GM18520 (cell line): ENCODE results near the gene RGS6.

Experiments used
- ATAC-seq: cut with Tn5 transposase; IDR thresholded peaks from one replicate; pipeline ENCODE4 v1.9.1; 2021; ENCODE audit not compliant: unreplicated experiment

RGS6 gene

DNA sequence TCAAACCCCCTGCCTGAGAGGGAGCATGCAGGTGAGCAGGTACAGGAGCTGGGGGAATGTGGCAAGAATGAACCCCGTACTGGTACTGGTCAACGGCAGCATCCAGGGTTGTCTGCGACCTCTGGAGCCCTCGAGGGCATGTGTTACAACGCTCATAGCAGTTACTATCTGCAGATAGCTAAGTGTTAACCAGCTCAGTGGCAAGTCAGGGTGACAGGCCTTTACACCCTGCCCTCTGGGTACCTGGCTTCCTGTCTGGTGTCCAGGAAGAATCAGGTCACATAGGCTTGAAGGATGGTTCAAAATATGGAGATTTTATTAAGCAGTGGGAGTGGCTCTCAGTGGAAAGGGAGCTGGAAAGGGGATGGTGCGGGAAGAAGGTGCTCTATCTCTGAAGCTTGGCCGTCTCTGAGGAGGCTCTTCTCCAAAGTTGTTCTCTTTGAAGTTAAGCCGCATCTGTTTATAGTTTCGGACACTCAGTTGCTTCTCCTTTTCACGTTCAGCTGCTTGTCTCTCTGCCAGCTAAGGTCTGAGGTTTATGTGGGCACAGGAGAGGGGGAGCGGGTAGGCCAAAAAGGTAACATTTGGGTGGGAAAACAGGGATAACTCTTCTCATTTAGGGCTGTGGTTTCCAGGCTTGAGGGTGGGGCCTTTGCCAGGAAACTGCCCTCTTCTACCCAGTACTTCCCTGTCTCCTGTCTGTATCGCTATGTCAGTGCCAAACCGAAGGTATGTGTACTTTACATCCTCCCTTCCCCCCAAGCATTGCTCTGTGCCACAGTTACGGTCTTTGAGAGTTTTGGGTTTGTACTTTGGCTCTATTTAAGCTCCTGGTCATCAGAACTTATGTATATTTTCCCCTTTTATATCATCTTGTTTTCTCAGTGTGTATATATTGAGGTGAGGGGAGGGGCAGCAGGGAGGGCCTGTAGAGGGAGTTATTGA lies 305.8 kb downstream of the RGS6 start:
- ATAC-seq: no peak

GRCh38 chr14:72243309-72244293 lies 311.4 kb downstream of the RGS6 start:
- ATAC-seq: no peak

- ATAC-seq: no peak
Observed at GRCh38 chr14:72247896-72248465, 315.8 kb downstream of the RGS6 start.

GRCh38 chr14:72253503-72253902 lies 321.3 kb downstream of the RGS6 start:
- no peak for ATAC-seq

DNA sequence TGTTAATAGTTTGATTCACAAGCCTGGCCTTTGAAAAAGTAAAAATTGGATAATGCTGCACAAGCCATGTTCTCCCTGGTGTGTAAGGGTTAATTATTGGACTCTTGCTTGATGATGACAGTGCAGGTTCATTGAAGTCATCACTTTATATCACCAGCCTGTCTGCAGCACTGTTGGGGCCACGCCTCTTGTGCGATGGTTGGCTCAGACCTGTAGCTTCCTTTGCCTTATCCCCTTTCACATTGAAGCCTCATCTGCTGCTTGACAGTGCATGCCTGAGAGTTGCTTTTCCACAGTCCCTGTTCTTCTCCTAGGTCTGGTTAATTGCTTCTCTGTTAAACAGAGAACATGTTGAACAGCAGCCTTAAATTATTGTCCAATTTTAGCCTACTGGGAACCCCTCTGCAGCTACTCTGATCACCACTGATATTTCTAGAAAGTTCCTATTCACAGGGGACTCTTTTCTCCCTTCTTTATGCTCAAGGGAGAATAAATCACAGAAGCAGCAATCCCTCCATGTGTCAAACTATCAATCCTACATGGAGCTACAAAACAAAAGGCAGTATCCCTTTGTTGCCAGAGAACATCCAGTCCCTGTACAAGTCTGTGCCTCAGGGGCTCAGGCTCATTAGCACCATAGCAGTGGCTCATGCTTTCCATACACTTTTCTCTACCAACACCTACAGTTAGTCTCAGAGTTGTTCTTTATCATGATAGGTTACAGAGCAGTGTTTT lies 322.1 kb downstream of the RGS6 start:
- no peak for ATAC-seq

GRCh38 chr14:72254937-72255472 lies 322.8 kb downstream of the RGS6 start:
- ATAC-seq: no peak

- no peak for ATAC-seq
Observed at GRCh38 chr14:72256055-72256454, 323.8 kb downstream of the RGS6 start.

DNA sequence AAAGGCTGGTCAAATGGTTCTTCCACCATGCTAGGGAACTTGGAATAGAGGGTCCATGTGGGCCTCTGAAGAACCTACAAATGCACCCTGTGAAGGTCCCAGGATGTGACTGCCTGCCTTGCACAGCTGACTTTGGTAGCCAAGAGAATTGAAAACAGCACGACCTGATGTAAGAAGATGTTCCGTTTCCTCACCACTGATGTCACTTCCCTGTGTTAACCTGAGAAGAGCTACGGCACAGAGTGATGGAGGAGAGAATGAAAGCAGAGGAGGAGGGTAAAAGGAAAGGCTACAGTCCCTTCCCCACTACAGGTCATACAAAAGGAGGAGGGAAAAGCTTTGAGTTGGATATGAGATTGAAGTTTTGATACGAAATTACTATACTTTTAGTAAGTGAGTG lies 328.8 kb downstream of the RGS6 start:
- no peak for ATAC-seq

DNA sequence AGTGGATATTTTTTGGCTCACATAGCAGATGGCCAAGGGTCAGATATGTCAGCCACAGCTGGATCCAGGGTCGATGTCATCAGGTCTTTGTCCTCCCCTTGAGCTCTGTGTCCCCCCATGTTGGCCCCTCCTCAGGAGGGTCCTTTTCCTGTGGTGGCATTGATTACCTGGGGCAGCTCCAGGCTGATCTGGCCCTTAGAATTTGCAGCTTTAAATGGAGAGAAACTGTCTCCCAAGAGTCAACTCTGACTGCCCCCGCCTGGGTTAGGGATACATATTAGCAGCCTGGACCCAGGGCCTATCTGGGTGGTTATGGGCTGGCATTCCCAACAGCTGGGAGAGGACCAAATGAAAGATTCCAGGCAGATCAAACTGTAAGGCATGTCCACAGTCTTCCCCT lies 330.5 kb downstream of the RGS6 start:
- ATAC-seq: no peak

DNA sequence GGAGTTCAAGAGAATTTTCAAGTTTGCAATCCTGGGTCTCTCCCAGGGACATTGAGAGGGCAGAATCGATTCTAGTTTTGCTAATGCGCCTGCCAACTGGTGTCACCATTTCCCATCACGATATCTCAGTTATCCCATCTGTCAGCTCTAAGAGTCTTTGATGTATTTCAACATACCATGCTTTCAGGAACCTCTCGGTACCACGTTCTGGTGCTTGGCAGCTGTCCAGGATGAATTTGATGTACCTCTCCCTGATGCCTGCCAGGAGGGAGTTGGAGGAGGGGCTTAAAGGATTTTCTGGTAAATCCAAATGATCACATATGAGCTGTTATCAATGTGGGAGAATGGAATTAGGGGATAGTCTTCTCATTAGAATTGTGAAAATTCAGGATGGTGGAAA lies 332.5 kb downstream of the RGS6 start:
- ATAC-seq: no peak

- ATAC-seq: no peak
Observed at GRCh38 chr14:72270147-72270727, 338.0 kb downstream of the RGS6 start.

DNA sequence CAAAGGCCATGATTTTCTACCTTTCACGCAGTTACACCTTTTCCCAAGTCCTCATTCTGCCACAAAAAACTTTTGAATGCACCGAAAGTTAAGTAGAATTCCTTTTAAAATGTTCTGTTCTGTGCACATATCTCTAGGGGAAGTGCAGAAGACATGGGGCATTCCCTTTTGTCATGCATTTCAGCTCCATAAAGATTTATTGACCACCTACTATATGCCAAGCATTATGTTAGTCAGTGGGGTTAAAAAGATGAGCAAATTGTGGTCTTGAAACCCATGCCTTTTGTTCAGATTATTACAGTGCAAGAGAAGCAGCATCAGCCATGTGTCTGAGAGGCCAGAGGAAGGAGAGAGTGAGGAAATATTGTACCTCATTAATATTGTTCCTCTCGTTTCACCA lies 338.5 kb downstream of the RGS6 start:
- no peak for ATAC-seq

- no peak for ATAC-seq
Observed at GRCh38 chr14:72275242-72275641, 343.0 kb downstream of the RGS6 start.

- no peak for ATAC-seq
Observed at GRCh38 chr14:72278316-72278715, 346.1 kb downstream of the RGS6 start.

DNA sequence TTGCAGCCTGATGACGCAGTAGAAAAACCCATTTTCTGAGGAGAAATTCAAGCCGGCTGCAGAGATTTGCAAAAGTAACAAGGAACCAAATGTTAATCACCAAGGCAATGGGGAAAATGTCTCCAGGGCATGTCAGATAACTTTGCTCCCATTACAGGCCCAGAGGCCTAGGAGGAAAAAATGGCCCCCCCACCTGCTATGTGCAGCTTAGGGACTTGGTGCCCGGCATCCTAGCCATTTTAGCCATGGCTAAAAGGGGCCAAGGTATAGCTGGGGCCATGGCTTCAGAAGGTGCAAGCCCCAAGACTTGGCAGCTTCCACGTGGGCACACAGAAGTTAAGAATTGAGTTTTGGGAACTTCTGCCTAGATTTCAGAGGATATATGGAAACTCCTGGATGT lies 351.9 kb downstream of the RGS6 start:
- no peak for ATAC-seq

DNA sequence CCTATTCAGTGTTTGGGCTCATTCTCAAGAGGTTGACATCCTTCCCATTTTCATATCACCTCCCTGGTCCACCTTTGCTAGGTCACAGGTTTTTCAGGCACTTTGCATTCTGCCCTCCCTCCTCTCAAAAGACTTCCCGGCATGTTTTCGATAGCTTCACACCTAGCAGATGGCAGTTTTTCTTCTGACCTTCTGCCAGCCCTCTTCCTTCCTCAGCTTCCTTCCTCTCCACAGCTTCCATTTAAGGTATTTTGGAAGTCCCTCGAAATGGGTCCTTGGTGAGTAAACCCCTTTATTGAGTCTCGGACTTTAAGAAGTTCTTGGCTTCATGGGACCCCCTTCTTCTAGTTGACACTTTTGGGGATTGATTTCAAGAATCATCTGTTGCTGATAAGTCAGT lies 358.0 kb downstream of the RGS6 start:
- ATAC-seq: no peak

DNA sequence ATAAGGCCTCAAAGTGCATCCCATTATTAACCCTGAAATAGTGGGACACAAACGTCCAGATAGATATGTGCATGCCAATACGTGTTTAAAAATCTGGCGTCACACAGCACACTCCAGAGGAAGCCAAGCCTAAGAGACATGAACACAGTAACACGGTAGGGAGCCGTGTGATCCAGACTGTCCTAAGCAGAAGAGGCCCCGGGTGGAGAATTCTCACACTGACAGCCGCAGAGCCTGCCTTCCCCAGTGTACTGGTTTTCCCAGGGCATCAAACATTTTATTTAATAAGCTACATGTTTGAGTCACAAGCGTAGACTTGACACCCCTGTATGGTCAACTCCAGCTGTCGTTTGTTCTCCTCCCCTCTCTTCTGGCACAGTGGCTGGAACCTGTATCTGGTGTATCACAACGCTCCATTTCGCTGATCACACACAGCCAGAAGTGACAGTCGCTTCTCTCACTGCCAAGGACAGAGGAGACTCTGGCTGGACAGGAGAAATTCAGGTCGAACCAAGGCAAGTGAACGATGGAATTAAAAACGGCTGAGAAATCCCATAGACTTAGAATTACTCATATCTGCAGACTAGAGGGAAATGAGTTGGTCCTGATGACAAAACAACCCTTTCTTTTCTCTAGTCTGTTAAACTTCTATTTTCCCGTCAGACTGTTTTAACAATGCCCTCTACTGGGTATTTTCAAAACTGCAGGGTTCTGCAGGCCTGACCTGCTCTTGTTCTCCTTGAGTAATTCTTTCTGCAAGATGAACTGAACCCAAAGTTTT lies 359.9 kb downstream of the RGS6 start:
- no peak for ATAC-seq

- ATAC-seq: no peak
Observed at GRCh38 chr14:72292689-72293024, 360.4 kb downstream of the RGS6 start.

- no peak for ATAC-seq
Observed at GRCh38 chr14:72301352-72301751, 369.1 kb downstream of the RGS6 start.
